ENCODE results near the gene PRR29.

DNA sequence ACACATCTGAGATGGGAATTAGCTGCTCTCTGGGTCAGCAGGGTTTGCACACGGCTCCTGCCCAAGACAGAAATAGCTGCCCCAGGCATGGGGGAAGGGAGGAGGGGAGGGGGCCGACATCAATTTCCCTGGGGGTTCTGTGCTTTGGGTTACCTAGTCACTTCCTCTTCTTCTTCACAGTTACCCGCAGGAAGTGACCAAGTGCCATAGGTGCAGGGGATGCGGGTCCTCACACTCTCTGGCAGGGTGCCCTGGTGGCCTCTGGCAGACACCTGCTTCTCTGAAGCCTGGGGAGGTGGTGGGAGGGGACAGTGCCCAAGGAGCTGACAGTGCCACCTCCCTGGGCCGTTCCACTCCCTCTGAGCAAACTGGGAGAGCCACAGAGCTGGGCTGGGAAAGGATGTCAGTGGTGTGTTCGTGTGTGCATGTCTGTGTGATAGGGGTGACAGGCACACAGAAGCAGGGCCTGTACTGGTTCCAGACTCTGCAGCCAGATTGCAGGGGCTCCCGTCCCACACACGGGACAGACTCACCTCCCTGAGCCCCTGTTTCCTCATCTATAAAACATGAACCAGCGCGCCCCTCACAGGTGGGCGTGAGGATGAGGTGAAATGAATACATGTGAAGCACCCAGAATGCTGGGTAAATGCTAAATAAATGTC is 43.6 kb upstream of the PRR29 start:
- TF ChIP-seq, protein P1, sequence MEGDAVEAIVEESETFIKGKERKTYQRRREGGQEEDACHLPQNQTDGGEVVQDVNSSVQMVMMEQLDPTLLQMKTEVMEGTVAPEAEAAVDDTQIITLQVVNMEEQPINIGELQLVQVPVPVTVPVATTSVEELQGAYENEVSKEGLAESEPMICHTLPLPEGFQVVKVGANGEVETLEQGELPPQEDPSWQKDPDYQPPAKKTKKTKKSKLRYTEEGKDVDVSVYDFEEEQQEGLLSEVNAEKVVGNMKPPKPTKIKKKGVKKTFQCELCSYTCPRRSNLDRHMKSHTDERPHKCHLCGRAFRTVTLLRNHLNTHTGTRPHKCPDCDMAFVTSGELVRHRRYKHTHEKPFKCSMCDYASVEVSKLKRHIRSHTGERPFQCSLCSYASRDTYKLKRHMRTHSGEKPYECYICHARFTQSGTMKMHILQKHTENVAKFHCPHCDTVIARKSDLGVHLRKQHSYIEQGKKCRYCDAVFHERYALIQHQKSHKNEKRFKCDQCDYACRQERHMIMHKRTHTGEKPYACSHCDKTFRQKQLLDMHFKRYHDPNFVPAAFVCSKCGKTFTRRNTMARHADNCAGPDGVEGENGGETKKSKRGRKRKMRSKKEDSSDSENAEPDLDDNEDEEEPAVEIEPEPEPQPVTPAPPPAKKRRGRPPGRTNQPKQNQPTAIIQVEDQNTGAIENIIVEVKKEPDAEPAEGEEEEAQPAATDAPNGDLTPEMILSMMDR (IDR thresholded peaks at IDR 0.05): no peak
- no peak for TF ChIP-seq JUND (IDR thresholded peaks at IDR 0.05)

All from SK-N-SH (cell line).